Endothelial cell of umbilical vein (primary cell): ENCODE measurements around the gene CKMT1B. TPM values are rescaled to one million over a fixed set of nuclear protein-coding genes. Genes with fewer than 3 reads are reported as not detected.
"Not testable (repeated sequence)": the region's sequence is repeated elsewhere in the genome, so short reads cannot be mapped to it uniquely, and the experiment has no call there.

Experiments used
- BruUV-seq: library from RNA; stranded (reverse); fragments of 400-500 nt; replicated peaks from 2 replicates; lab custom pipeline; 2021; lab: Mats Ljungman, UMichigan
- CTCF ChIA-PET: fragments of 300-600, 350-600 bp; sonication (Branson Sonifier 250); formaldehyde crosslinking; loops from one replicate; lab custom pipeline; 2021; ENCODE audit warnings: antibody characterized with exemption, inconsistent platforms; lab: Charles Lee
- POLR2A ChIA-PET: fragments of 300-600, 350-600 bp; sonication (Branson Sonifier 250); formaldehyde crosslinking; loops from one replicate; lab custom pipeline; 2021; ENCODE audit warnings: antibody characterized with exemption, inconsistent platforms; lab: Charles Lee
- DNase-seq: peaks from one replicate; pipeline ENCODE4 v3.0.0-alpha.2; 2011; ENCODE audit warnings: low read depth, low spot score
- FAIRE-seq: peaks from 2 replicates; lab custom pipeline; 2011; peaks lifted over from hg19 to GRCh38; lab: Jason Lieb, UNC
- H2AFZ ChIP-seq: 2 replicates; pipeline ENCODE4 v1.6.0; 2012; ENCODE audit warnings: low read depth, low read length, control low read depth, inconsistent platforms
- H3K27ac ChIP-seq: 2 replicates; pipeline ENCODE4 v1.5.1; 2011; ENCODE audit warnings: low read depth, mild to moderate bottlenecking, control low read depth, low read length, moderate library complexity; ENCODE audit not compliant: insufficient read depth
- H3K27me3 ChIP-seq, 2 experiments: 2 replicates each; pipeline versions ENCODE4 v1.6.0 to v1.6.1; 2011; ENCODE audit warnings: low read length in 2 of 2, mixed read lengths in 1 of 2; ENCODE audit not compliant: control insufficient read depth in 2 of 2, insufficient read depth in 2 of 2
- H3K36me3 ChIP-seq, 2 experiments: 2 replicates in 1 of 2; 3 replicates in 1 of 2; pipeline ENCODE4 v1.5.1; 2011; ENCODE audit warnings: low read length in 2 of 2, mild to moderate bottlenecking in 1 of 2, moderate library complexity in 1 of 2; ENCODE audit not compliant: control insufficient read depth in 2 of 2, insufficient read depth in 2 of 2; ENCODE audit errors: extremely low read depth in 1 of 2
- H3K4me1 ChIP-seq: 3 replicates; pipeline ENCODE4 v1.5.1; 2011; ENCODE audit warnings: mild to moderate bottlenecking, low read length; ENCODE audit not compliant: control insufficient read depth, insufficient read depth; ENCODE audit errors: extremely low read depth
- H3K4me2 ChIP-seq: 2 replicates; pipeline ENCODE4 v1.6.1; 2011; ENCODE audit warnings: low read length, control low read depth, mixed read lengths; ENCODE audit not compliant: insufficient read depth
- H3K4me3 ChIP-seq, 3 experiments: fragments of 200-600 bp in 1 of 3; sonication (generic), shearing (Covaris generic) in 1 of 3; replicated peaks in 1 of 3; 2 replicates each; pipeline ENCODE4 v1.5.1; 2011 to 2016; ENCODE audit warnings: control low read depth in 3 of 3, low read length in 3 of 3, mild to moderate bottlenecking in 2 of 3, inconsistent platforms in 1 of 3, low read depth in 1 of 3, moderate library complexity in 1 of 3; ENCODE audit not compliant: insufficient read depth in 1 of 3
- H3K79me2 ChIP-seq: 2 replicates; pipeline ENCODE4 v1.6.0; 2012; ENCODE audit warnings: low read length, inconsistent platforms; ENCODE audit not compliant: control insufficient read depth, insufficient read depth
- H3K9ac ChIP-seq: replicated peaks from 2 replicates; pipeline ENCODE3; 2011; ENCODE audit warnings: low read length, control low read depth; ENCODE audit not compliant: insufficient read depth; ENCODE audit errors: extremely low read depth
- H3K9me1 ChIP-seq: replicated peaks from 3 replicates; pipeline ENCODE4 v1.6.0; 2011; ENCODE audit warnings: mild to moderate bottlenecking, low read length; ENCODE audit not compliant: control insufficient read depth, insufficient read depth; ENCODE audit errors: extremely low read depth
- H3K9me3 ChIP-seq: replicated peaks from 2 replicates; pipeline ENCODE4 v1.5.1; 2012; ENCODE audit warnings: low read length, inconsistent platforms; ENCODE audit not compliant: control insufficient read depth, insufficient read depth
- H4K20me1 ChIP-seq: replicated peaks from 2 replicates; pipeline ENCODE3; 2011; ENCODE audit warnings: mild to moderate bottlenecking, low read length; ENCODE audit not compliant: control insufficient read depth, insufficient read depth; ENCODE audit errors: extremely low read depth
- dilution Hi-C: fragments of 300-500 bp; cut with MboI; formaldehyde crosslinking; loops from one replicate; pipeline ENCODE4 v1.15.0; 2019; ENCODE audit warnings: low sequenced_read_pairs; ENCODE audit not compliant: extremely low pct_ligation_motif_present
- intact Hi-C: fragments of 100-400 bp; cut with micrococcal nuclease; formaldehyde crosslinking; loops from one replicate; pipeline ENCODE4 v1.10.0; 2022
- polyA plus RNA-seq, 4 experiments: library from polyadenylated mRNA; depleted of rRNA in 3 of 4; stranded (reverse) in 3 of 4; unstranded in 1 of 4; fragments of >200 nt; gene quantifications; 2 replicates each; pipeline versions ENCODE4 v1.2.1 to v1.2.3, GENCODE V29; 2011 to 2012; ENCODE audit warnings: missing spikeins in 1 of 4
- total RNA-seq: library from RNA; stranded (reverse); gene quantifications from 2 replicates; pipeline ENCODE4 v1.2.3, GENCODE V29; 2021

Gene CKMT1B
- total and polyA plus RNA-seq, 2 donors (not counting 3 experiments of a cell fraction or from before 2014, with no cell fraction given): not detected

DNA sequence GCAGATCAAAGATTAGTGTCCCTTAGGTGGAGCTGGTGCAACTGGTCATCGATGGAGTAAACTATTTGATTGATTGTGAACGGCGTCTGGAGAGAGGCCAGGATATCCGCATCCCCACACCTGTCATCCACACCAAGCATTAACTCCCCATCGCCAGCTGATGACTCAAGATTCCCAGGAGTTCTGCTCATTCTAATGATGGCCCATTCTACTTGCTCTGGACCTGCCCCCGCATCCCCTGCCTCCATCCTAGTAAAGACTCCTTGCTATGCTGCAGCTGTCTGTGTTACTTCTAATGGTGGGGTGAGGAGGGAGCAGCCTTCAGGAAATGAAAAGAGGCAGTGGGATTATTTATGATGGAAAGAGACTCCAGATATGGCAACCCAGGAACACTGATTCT is 5.3 kb downstream of the CKMT1B start:
- POLR2A ChIA-PET, intact Hi-C loops: not testable (repeated sequence)

DNA sequence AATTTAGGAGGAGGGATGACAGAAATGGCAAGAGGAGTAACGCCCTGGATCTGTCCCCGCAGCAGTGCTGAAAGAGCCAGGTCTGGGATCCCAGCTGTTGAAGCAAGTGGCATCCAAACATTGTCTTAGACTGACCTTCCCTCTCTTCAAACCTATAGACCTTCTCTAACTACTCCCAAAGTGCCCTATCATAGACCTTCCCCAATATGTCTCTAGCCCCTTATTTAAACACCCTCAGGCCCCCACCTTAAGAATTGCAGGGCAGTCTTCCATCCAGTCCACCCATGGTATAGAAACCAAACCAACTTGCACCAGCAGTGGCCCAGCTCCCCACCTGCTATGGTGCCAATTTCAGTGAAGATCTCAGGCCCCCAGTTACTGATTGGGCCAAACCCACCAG is 6.4 kb downstream of the CKMT1B start:
- H3K4me2 ChIP-seq, POLR2A ChIA-PET, BruUV-seq, H4K20me1 ChIP-seq, CTCF ChIA-PET, intact Hi-C loops, H3K27ac ChIP-seq, H2AFZ ChIP-seq, H3K36me3 ChIP-seq, H3K4me3 ChIP-seq, H3K9ac ChIP-seq, FAIRE-seq, H3K4me1 ChIP-seq, DNase-seq, H3K79me2 ChIP-seq, H3K9me3 ChIP-seq, H3K27me3 ChIP-seq, dilution Hi-C loops, H3K9me1 ChIP-seq: not testable (repeated sequence)

More for the DNA sequence above, 5.3 kb downstream of the CKMT1B start:
- H3K79me2 ChIP-seq, H4K20me1 ChIP-seq, FAIRE-seq, H3K27me3 ChIP-seq, dilution Hi-C loops, H3K9me1 ChIP-seq, H3K9me3 ChIP-seq, BruUV-seq, H3K9ac ChIP-seq, H3K4me1 ChIP-seq, H2AFZ ChIP-seq, H3K4me3 ChIP-seq, H3K4me2 ChIP-seq, H3K27ac ChIP-seq, DNase-seq, H3K36me3 ChIP-seq, CTCF ChIA-PET: not testable (repeated sequence)

GRCh38 chr15:43602233-43602632 is 8.4 kb downstream of the CKMT1B start:
- DNase-seq, H3K4me1 ChIP-seq, H3K27ac ChIP-seq, H3K9me3 ChIP-seq, intact Hi-C loops, H4K20me1 ChIP-seq, H3K27me3 ChIP-seq, H3K36me3 ChIP-seq, H2AFZ ChIP-seq, H3K79me2 ChIP-seq, H3K9me1 ChIP-seq, H3K4me2 ChIP-seq, FAIRE-seq, dilution Hi-C loops, POLR2A ChIA-PET, CTCF ChIA-PET, H3K4me3 ChIP-seq, BruUV-seq, H3K9ac ChIP-seq: not testable (repeated sequence)

- H3K9me3 ChIP-seq, H3K4me3 ChIP-seq, dilution Hi-C loops, H3K4me2 ChIP-seq, H3K27me3 ChIP-seq, BruUV-seq, H3K9me1 ChIP-seq, H4K20me1 ChIP-seq, H2AFZ ChIP-seq, H3K9ac ChIP-seq, CTCF ChIA-PET, POLR2A ChIA-PET, DNase-seq, intact Hi-C loops, H3K36me3 ChIP-seq, H3K27ac ChIP-seq, H3K4me1 ChIP-seq, FAIRE-seq, H3K79me2 ChIP-seq: not testable (repeated sequence)
These were observed 23.9 kb downstream of the CKMT1B start for GRCh38 chr15:43617750-43618149.
